ENCODE results near the gene CTBP2.

CTBP2 gene

GRCh38 chr10:124997306-124997705, 163.1 kb downstream of the CTBP2 start:
- Histone ChIP-seq H3K36me3 (ENCODE audit: control insufficient read depth in 1 of 2, insufficient read depth in 2 of 2, low read length in 2 of 2) (peaks cover 38 to 74% of the 10 kb centered on the region in 2 donors), H3K4me3 (ENCODE audit: low read depth in 1 of 2, low read length in 2 of 2) (no peak overlapping the region), H3K4me1 (ENCODE audit: control insufficient read depth in 1 of 2, insufficient read depth in 2 of 2, low read length in 2 of 2) (peaks cover 6 to 46% of the 10 kb centered on the region in 2 donors), H3K27me3 (ENCODE audit: low read depth, low read length) (no peaks in the 10 kb centered on the region), H3K9me3 (ENCODE audit: control insufficient read depth in 1 of 2, low read length in 2 of 2) (no peaks in the 10 kb centered on the region), H3K27ac (ENCODE audit: low read length) (no peak overlapping the region)

GRCh38 chr10:124996854-124997215, 163.5 kb downstream of the CTBP2 start:
- H3K27me3 ChIP-seq (ENCODE audit: low read depth, low read length), result no peaks in the 10 kb centered on the region
- H3K4me1 ChIP-seq (ENCODE audit: control insufficient read depth in 1 of 2, insufficient read depth in 2 of 2, low read length in 2 of 2), result peaks cover 6 to 45% of the 10 kb centered on the region in 2 donors
- no peak overlapping the region for H3K4me3 ChIP-seq (ENCODE audit: low read depth in 1 of 2, low read length in 2 of 2)
- H3K9me3 ChIP-seq (ENCODE audit: control insufficient read depth in 1 of 2, low read length in 2 of 2), result no peaks in the 10 kb centered on the region
- H3K36me3 ChIP-seq (ENCODE audit: control insufficient read depth in 1 of 2, insufficient read depth in 2 of 2, low read length in 2 of 2), result peaks cover 40 to 73% of the 10 kb centered on the region in 2 donors
- H3K27ac ChIP-seq (ENCODE audit: low read length), result no peak overlapping the region

- no peaks in the 10 kb centered on the region for H3K9me3 ChIP-seq (ENCODE audit: control insufficient read depth in 1 of 2, low read length in 2 of 2)
- H3K27ac ChIP-seq (ENCODE audit: low read length), result no peak overlapping the region
- H3K4me1 ChIP-seq (ENCODE audit: control insufficient read depth in 1 of 2, insufficient read depth in 2 of 2, low read length in 2 of 2), result peaks cover 6 to 39% of the 10 kb centered on the region in 2 donors
- peaks cover 45 to 75% of the 10 kb centered on the region in 2 donors for H3K36me3 ChIP-seq (ENCODE audit: control insufficient read depth in 1 of 2, insufficient read depth in 2 of 2, low read length in 2 of 2)
- H3K27me3 ChIP-seq (ENCODE audit: low read depth, low read length), result no peaks in the 10 kb centered on the region
- no peak overlapping the region for H3K4me3 ChIP-seq (ENCODE audit: low read depth in 1 of 2, low read length in 2 of 2)
Measured at GRCh38 chr10:124996127-124996853, 164.1 kb downstream of the CTBP2 start.

- Histone ChIP-seq H3K36me3 (ENCODE audit: control insufficient read depth in 1 of 2, insufficient read depth in 2 of 2, low read length in 2 of 2) (peaks cover 49 to 74% of the 10 kb centered on the region in 2 donors), H3K4me3 (ENCODE audit: low read depth in 1 of 2, low read length in 2 of 2) (no peak overlapping the region), H3K9me3 (ENCODE audit: control insufficient read depth in 1 of 2, low read length in 2 of 2) (no peaks in the 10 kb centered on the region), H3K27ac (ENCODE audit: low read length) (no peak overlapping the region), H3K4me1 (ENCODE audit: control insufficient read depth in 1 of 2, insufficient read depth in 2 of 2, low read length in 2 of 2) (peaks cover 6 to 33% of the 10 kb centered on the region in 2 donors), H3K27me3 (ENCODE audit: low read depth, low read length) (no peaks in the 10 kb centered on the region)
Measured at GRCh38 chr10:124995605-124996004, 164.8 kb downstream of the CTBP2 start.

GRCh38 chr10:124994573-124995473, 165.5 kb downstream of the CTBP2 start:
- Histone ChIP-seq H3K9me3 (ENCODE audit: control insufficient read depth in 1 of 2, low read length in 2 of 2) (no peaks in the 10 kb centered on the region), H3K27ac (ENCODE audit: low read length) (no peak overlapping the region), H3K27me3 (ENCODE audit: low read depth, low read length) (no peaks in the 10 kb centered on the region), H3K4me1 (ENCODE audit: control insufficient read depth in 1 of 2, insufficient read depth in 2 of 2, low read length in 2 of 2) (peaks cover 2 to 25% of the 10 kb centered on the region in 2 donors), H3K4me3 (ENCODE audit: low read depth in 1 of 2, low read length in 2 of 2) (no peak overlapping the region), H3K36me3 (ENCODE audit: control insufficient read depth in 1 of 2, insufficient read depth in 2 of 2, low read length in 2 of 2) (peaks cover 46 to 74% of the 10 kb centered on the region in 2 donors)

- no peaks in the 10 kb centered on the region for H3K27me3 ChIP-seq (ENCODE audit: low read depth, low read length)
- H3K27ac ChIP-seq (ENCODE audit: low read length), result no peak overlapping the region
- no peak overlapping the region for H3K4me3 ChIP-seq (ENCODE audit: low read depth in 1 of 2, low read length in 2 of 2)
- peaks cover 42 to 73% of the 10 kb centered on the region in 2 donors for H3K36me3 ChIP-seq (ENCODE audit: control insufficient read depth in 1 of 2, insufficient read depth in 2 of 2, low read length in 2 of 2)
- H3K9me3 ChIP-seq (ENCODE audit: control insufficient read depth in 1 of 2, low read length in 2 of 2), result no peaks in the 10 kb centered on the region
- peaks cover 1 to 16% of the 10 kb centered on the region in 2 donors for H3K4me1 ChIP-seq (ENCODE audit: control insufficient read depth in 1 of 2, insufficient read depth in 2 of 2, low read length in 2 of 2)
Measured at GRCh38 chr10:124993736-124994451, 166.5 kb downstream of the CTBP2 start.

- Histone ChIP-seq H3K4me3 (ENCODE audit: low read depth in 1 of 2, low read length in 2 of 2) (no peak overlapping the region), H3K36me3 (ENCODE audit: control insufficient read depth in 1 of 2, insufficient read depth in 2 of 2, low read length in 2 of 2) (peaks cover 42 to 73% of the 10 kb centered on the region in 2 donors), H3K9me3 (ENCODE audit: control insufficient read depth in 1 of 2, low read length in 2 of 2) (no peaks in the 10 kb centered on the region), H3K4me1 (ENCODE audit: control insufficient read depth in 1 of 2, insufficient read depth in 2 of 2, low read length in 2 of 2) (peaks cover 0 to 12% of the 10 kb centered on the region in 2 donors), H3K27ac (ENCODE audit: low read length) (no peak overlapping the region), H3K27me3 (ENCODE audit: low read depth, low read length) (no peaks in the 10 kb centered on the region)
Measured at GRCh38 chr10:124993345-124993708, 167.0 kb downstream of the CTBP2 start.

GRCh38 chr10:124992462-124993344, 167.7 kb downstream of the CTBP2 start:
- Histone ChIP-seq H3K9me3 (ENCODE audit: control insufficient read depth in 1 of 2, low read length in 2 of 2) (no peaks in the 10 kb centered on the region), H3K27me3 (ENCODE audit: low read depth, low read length) (no peaks in the 10 kb centered on the region), H3K4me3 (ENCODE audit: low read depth in 1 of 2, low read length in 2 of 2) (no peak overlapping the region), H3K4me1 (ENCODE audit: control insufficient read depth in 1 of 2, insufficient read depth in 2 of 2, low read length in 2 of 2) (peaks cover 0 to 12% of the 10 kb centered on the region in 2 donors), H3K36me3 (ENCODE audit: control insufficient read depth in 1 of 2, insufficient read depth in 2 of 2, low read length in 2 of 2) (peaks cover 45 to 71% of the 10 kb centered on the region in 2 donors), H3K27ac (ENCODE audit: low read length) (no peak overlapping the region)

GRCh38 chr10:124991835-124992234, 168.5 kb downstream of the CTBP2 start:
- H3K4me1 ChIP-seq (ENCODE audit: control insufficient read depth in 1 of 2, insufficient read depth in 2 of 2, low read length in 2 of 2), result peaks cover 0 to 12% of the 10 kb centered on the region in 2 donors
- no peaks in the 10 kb centered on the region for H3K9me3 ChIP-seq (ENCODE audit: control insufficient read depth in 1 of 2, low read length in 2 of 2)
- H3K27me3 ChIP-seq (ENCODE audit: low read depth, low read length), result no peaks in the 10 kb centered on the region
- peaks cover 45 to 68% of the 10 kb centered on the region in 2 donors for H3K36me3 ChIP-seq (ENCODE audit: control insufficient read depth in 1 of 2, insufficient read depth in 2 of 2, low read length in 2 of 2)
- no peak overlapping the region for H3K27ac ChIP-seq (ENCODE audit: low read length)
- no peak overlapping the region for H3K4me3 ChIP-seq (ENCODE audit: low read depth in 1 of 2, low read length in 2 of 2)

Measured in muscle layer of duodenum (tissue), 2 donors.